ENCODE results near the gene COL1A2.

DNA sequence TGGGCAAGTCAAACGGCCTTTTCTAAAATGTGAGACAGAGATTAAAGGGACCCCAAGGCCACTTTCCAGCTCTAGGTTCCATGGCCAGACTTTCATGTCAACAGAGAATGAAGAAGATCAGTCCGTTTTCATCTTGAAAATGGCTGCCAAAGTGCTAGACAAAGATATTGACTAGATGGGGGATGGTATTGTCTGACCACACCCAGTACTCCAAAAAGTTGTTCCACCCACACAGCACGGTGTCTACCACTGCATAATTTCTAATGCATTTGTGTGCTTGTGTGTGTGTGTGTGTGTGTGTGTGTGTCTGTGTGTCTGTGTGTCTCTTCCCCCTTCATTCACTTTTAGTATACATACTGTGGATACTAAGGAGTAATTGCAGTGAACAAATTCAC is 1.3 kb downstream of the COL1A2 start:
- TF ChIP-seq, protein P1, sequence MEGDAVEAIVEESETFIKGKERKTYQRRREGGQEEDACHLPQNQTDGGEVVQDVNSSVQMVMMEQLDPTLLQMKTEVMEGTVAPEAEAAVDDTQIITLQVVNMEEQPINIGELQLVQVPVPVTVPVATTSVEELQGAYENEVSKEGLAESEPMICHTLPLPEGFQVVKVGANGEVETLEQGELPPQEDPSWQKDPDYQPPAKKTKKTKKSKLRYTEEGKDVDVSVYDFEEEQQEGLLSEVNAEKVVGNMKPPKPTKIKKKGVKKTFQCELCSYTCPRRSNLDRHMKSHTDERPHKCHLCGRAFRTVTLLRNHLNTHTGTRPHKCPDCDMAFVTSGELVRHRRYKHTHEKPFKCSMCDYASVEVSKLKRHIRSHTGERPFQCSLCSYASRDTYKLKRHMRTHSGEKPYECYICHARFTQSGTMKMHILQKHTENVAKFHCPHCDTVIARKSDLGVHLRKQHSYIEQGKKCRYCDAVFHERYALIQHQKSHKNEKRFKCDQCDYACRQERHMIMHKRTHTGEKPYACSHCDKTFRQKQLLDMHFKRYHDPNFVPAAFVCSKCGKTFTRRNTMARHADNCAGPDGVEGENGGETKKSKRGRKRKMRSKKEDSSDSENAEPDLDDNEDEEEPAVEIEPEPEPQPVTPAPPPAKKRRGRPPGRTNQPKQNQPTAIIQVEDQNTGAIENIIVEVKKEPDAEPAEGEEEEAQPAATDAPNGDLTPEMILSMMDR (IDR thresholded peaks at IDR 0.05) = no peak
- no peak for TF ChIP-seq ZFX (IDR thresholded peaks at IDR 0.05; ENCODE audit: borderline replicate concordance)
